GM21717 (cell line): ENCODE results near the gene RSAD2.
"Not testable (repeated sequence)": the region's sequence is repeated elsewhere in the genome, so short reads cannot be mapped to it uniquely, and the experiment has no call there.

ENCODE experiments used
- ATAC-seq: cut with Tn5 transposase; IDR thresholded peaks from one replicate; pipeline ENCODE4 v1.9.1; 2021; ENCODE audit warnings: mild to moderate bottlenecking, moderate library complexity; ENCODE audit not compliant: unreplicated experiment

The RSAD2 gene

DNA sequence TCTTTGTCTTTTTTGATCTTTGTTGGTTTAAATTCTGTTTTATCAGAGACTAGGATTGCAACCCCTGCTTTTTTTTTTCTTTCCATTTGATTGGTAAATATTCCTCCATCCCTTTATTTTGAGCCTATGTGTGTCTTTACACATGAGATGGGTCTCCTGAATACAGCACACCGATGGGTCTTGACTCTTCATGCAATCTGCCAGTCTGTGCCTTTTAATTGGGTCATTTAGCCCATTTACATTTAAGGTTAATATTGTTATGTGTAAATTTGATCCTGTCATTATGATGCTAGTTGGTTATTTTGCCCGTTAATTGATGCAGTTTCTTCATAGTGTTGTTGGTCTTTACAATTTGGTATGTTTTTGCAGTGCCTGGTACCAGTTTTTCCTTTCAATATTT, 25.0 kb downstream of the RSAD2 start:
- ATAC-seq, result not testable (repeated sequence)

DNA sequence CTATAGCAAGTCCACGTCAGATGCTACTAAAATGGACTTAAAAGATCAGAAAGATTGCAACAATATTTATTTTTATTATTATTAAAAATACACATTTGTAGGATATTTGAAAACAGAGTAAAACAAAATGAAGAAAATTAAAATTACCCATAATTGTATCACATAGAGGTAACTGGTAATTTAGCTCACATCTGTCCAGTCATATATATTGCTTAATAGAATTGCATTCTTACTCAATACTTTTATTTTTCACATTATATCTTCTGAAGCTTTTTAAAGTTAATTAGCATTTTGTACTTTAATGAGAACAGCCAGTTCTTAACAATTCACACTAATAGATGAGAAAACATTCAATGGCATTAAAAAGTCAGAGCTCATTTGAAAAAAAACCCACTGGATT, 28.1 kb downstream of the RSAD2 start:
- no peak for ATAC-seq

DNA sequence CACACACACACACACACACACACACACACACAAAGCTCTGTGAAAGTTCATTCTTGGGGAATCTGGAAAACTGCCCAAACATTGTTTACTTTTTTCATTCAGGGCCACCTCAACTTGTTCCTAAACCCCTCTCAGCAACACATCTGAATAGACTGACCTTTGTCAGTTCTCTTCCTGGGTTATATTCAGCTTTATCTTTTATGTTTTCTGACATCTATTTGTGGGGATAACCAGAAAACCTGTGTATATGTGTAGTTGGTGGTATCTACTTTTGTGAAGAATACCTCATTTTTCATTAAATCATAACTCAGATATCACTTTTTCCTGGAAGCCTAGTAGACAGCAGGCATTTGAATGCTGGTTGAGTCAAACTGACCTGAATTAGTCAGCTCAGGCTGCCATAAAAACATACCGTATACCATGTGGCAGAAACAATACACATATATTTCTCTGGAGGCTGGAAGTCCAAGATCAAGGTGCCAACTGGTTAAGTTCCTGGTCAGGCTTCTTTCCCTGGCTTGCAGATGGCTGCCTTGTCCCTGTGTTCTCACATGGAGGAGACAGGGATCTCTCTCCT, 28.7 kb downstream of the RSAD2 start:
- no peak for ATAC-seq

DNA sequence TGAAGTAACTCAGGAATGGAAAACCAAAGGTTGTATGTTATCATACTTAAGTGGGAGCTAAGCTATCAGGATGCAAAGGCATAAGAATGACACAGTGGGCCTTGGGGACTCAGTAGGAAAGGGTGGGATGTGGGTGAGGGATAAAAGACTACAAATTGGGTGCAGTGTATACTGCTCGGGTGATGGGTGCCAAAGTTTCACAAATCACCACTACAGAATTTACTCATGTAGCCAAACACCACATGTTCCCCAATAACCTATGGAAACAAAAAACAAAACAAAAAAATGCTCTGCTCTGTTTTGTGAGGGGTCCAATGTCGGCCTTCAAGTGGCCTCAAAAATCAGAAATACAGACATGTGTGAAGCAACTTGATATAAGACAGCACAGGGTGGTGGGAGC, 30.7 kb downstream of the RSAD2 start:
- no peak for ATAC-seq

DNA sequence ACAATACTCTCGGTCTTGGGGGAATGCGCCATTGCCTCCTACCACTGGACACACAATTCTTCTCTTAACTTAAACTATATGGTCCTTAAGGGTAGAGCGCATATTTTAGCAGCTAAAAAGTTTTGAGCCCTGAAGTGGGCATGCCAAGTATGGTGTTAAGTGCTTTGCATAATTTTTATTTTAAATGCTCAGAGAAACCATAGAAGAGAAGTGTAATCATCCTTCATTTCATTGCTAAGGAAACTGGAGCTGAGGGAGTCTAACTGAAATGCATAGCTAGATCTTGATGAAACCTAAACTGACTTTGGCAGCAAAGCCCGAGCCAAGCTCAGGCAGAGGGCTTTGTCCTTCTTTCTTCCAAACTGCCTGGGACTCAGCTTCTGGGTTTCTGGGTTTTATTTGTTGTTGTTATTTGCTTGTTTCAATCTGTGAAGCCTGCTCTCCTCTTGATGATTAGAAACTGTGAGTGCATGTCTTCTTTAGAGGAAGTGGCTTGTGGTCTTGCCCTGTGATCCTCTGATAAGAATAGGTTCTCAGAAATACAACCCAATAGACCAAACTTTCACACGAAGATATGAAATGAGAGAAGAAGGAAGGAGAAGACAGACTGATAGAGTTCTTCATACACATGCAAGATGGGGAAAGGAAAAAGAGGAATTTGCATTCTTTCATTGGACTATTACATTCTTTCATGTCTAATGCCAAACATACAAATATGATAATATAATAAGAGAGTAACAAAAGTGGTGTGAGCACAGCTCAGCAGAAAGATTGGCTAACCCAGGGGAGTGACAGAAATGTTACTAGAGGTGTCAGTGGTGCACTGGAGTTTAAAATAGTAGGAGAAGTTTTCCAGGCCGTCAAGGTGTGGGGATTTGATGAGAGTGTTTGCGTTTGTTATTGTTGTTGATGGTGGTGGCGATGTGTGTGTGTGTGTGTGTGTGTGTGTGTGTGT, 32.1 kb downstream of the RSAD2 start:
- ATAC-seq, result peak; percentile 99

DNA sequence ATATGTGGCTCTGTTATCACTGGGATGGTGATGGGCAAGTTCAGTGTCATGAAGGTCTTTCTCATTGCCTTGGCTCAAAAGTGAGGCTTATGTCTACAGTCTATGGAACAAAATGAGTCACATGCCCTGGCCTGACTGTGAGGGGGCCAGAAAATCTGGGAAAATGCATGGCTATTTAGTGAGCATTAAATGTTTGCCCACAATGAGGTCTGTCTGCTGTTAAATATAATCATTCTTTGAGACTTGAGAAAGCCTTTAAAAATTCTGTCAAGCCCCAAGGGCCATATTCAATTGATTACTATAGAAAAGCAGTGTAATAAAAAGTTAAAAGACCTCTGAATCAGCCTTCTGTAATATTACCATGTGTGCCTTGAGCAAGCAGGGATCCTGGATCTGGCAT, 34.1 kb downstream of the RSAD2 start:
- no peak for ATAC-seq

DNA sequence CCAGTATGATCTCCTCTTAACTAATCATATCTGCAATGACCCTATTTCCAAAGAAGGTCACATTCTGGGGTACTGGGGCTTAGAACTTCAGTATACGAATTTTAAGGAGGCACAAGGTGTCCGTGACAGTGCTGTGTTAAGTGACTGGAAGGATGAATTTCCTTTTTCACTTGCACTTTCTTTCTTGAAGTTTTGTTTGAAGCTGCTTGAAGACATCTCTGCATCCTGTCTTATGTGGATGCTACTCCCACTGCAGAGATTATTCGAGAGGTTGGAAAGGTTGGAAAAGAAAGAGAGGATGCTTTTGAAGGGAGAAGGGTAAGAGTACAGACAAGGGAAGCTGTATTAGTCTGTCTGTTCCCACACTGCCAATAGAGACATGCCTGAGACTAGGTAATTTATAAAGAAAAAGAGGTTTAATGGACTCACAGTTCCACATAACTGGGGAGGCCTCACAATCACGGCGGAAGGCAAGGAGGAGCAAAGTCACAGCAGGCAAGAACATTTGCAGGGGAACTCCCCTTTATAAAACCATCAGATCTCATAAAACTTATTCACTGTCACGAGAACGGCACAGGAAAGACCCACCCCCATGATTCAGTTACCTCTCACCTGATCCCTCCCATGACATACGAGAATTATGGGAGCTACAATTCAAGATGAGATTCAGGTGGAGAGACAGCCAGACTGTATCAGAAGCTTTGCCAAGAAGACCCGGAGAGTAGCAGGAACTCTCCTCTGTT, 36.0 kb downstream of the RSAD2 start:
- no peak for ATAC-seq

DNA sequence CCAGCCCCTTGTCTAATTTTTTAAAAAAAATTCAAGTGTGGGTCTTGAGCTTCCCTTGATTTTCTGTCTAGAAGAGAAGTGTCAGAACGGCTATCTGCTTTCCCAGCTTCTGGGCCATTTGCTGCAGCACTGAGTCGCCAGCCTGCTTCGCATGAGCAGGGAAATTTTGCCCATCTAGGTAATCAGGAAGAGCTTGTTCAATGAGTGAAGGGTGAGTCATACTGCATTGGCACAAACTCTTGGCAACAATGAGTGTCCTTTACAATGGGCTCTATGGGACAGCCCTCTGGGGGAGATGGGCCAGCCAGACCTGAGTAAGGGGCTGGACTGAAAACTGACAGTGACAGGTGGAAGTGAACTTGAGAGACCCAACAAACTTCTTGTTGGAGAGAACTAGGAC, 37.3 kb downstream of the RSAD2 start:
- no peak for ATAC-seq

DNA sequence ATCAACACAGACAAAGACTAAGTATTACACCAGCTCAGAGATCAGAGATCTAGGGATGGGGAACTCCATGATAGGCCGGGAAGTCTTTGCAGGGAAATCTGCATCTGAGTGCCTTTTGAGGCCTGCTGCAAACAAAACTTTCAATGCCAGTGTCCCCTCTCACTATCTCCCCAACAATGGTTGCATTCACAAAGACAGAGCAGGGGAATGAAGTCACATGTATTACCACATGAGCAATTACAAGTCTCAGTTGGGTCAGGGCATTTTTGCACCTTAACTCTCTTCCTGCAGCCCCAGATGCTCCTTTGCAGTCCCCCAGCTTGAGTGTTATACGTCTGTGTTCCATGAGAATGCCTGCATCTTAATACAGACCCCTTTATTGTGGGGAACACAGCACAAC, 37.8 kb downstream of the RSAD2 start:
- no peak for ATAC-seq

DNA sequence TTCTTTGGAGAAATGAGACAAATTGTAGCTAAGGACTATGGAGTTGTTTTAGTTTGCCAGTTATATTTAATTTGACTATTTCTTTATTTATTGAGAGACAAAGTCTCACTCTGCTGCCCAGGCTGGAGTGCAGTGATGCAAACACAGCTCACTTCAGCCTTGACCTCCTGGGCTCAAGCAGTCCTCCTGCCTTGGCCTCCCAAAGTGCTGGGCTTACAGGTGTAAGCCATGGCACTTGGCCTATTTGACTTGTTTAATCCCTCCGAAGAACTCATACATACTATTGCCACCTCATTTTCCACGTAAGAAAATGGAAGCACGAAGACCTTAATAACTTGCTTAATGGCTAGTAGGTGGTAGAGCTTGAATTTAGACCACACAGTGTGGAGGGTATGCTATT, 38.6 kb downstream of the RSAD2 start:
- ATAC-seq, result no peak

DNA sequence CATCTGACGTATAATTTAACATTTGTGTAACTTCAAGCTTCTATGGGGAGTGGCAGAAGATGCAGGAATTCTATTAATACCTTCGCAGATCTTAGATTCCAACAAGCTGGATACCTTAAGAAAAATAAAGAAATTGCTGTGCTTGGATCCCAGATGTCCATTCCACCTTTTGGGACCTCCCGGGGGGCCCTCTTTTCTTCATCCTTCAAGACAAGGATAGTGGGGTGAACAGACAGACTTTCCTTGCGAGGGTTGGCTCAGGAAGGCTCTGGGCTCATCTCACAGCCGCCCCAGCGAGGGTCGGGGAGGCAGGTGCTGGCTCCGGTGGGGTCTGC, 39.1 kb downstream of the RSAD2 start:
- ATAC-seq, result no peak

DNA sequence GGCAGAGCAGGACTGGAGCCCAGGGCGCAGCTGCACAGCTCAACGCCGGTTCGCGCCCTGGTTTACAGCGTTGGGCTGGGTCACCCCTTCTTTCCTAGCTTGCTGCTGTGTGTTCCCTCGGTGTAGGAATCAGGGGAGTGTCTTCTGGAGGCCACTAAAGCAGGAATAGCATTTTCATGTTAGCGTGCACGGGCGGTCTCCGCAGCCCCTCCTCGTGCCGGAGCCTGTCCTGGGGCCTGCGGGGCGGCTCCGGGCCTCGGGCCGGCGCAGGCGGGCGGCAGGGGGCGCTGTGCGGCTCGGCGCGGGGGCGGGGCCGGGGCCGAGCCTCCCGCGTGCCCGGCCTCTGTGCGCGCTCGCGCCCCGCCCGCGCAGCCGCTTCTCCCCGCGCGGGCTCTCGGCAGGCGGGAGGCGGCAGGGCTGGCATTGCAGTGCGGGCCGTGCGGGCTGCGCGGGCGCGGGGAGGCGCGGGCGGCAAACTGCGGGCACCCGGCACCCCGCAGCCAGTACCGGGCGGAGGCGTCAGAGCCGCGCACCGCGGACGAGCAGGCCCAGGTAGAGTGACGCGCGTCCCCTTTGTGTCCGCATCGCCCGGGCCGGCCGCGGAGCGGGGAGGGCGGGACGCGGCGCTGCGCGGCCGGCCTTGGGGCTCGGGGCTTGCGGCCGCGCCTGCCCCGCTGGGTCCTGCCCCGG, 39.6 kb downstream of the RSAD2 start, which contains the start of gene RNF144A:
Gene RNF144A (plus strand): TSS at position 342 of the 690 bp plus-strand sequence. CDS start 79,515 bp downstream, outside the sequence.
- peak; percentile 86 for ATAC-seq

DNA sequence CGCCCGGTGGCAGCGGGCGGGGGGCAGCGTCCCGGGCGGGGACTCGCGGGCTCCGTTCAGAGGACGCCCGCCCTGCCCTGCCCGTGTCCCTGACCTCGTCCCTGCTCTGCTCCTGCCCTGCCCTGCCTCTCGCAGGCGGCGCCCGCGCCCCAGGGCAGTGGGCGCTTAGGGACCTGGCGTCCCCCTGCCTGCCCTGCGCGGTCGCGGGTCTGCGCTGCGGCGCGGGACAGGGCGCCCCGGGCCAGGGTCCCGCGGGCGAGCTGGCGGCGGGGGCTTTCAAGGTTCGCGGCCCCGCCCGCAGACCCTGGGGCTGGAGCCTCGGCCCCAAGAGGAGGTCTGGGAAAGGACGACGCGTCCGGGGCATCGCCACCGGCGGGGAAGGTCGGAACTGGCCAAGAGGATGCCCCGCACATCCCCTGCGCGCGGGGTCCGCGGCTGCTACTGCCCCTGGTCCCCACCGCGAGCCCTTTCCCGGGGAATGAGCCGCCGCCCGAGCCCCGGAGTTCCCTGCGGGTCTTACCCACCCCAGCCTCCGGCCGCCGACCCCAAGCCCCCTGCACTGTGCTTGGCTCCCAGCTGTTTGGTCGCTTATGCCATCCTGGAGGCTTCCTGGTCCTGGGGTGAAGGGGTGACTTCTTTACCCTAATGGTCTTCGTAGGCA, 40.3 kb downstream of the RSAD2 start:
- peak; percentile 36 for ATAC-seq

DNA sequence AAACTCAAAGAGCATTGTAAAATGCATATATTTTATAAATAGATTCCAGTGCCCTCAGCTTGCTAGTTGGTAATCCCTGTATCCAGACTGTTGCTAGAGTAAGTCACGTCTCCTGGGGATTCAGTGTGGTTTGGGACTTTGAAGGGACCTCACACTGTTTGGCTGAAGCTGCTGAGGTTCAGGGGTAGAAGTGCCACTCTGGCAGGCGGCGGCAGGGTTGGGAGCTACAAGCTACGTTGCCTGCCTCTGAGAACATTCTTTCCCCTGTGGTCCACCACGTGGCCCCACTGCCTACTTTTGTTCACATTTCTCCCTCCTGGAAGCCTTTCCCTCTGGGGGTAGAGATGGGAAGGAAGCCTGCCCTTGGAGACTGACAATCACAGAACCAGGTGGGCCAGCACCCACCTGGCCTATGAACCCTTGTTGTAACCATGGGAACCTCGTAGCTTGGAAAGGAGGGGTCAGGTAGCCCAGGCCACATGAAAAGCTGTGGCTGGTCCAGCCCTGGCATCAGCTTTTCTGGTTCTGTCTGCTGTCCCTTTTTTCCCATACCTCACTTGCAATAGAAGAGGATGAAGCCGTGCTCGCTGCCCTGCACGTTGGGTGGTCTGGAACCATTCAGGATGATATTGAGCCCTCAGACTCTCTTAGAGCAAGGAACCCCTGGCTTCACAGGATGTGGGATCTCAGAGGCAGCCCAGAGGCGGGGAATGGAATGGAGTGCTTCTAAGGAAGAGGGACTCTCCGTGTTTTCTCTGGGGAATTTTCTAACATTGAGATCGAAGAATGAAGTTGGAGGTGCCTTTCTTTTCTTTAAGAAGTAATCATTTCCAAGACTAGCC, 42.5 kb downstream of the RSAD2 start:
- no peak for ATAC-seq

DNA sequence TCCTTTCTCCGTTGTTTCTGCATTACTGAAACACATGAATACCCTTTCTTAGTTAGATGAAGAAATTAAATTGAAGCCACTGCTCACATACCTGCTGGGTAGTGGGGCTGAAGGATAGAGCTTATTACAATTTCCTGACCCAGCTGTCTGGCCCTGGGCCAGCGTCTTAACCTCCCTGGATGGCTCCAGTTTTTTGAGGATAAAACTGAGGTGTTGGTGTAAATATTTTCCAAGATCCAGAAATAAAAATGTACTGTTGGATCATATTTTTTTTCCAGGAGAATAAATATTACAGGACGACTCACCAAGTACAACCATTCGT, 43.1 kb downstream of the RSAD2 start:
- ATAC-seq, result no peak

DNA sequence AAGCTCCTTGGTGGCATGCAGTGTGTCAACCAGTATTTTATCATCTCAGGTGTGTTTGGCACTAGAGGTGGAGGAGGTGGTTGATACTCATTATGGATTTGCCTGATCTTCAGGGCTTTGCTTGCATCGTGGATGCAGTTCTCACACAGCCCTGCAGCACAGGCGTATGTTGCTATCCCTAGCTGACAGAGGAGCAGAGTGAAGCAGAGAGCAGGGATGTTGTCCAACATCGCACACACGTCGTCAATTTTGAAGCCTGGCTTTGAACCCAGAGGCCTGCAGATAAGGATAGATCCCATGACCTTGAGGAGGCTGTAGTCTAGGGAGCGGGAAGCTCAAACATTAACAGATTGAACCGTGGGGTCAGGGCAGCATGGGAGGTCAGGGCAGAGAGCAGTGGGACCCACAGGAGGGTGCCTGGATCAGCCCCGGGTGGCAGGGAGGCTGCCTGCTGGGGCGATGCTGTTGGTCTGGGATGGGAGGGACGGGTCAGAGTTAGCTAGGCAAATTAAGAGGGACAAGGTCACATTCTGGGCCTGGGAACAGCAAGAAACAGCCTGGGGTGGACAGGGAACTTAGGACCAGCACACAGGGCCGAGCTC, 43.8 kb downstream of the RSAD2 start:
- no peak for ATAC-seq

DNA sequence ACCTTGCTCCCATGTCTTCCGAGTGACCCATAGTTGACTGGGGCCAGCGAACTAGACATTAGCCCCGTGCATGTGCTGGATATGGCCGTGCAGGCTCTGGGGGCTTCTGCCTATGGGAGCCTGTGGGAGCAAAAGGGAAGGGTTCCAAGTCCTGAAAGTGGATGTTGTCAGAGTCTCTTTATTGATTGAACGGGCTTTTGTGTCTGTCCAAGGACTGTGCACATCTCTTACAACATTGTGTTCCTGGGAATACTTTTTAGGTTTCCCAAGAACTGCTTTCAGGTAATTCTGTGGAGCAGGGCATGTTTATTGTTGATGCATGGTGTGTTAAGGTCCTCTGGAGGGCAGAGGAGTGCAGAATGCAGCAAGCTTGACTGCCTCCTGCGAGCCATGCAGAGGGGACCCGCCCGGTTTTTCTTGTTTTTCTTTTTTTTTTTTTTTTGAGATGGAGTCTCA, 44.7 kb downstream of the RSAD2 start:
- ATAC-seq, result no peak

DNA sequence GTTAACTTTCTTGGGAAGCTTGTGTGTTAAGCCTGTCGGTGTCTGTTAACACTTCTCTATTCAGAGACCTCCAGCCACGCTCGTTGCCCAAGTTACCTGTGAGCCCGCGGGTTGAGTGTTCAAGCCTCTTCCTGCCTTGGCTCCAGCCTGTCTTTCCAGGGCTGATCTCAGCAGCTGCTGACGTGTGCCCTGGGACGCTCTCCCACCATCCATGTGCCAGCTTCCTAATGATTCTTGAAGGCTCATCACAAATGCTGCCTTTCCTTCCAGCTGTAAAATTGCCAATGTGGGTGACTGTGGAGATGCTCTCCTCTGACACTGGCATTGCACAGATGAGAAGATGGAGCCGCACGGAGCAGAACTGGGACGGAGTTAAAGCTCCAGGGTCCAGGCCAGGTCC, 45.7 kb downstream of the RSAD2 start:
- no peak for ATAC-seq
